AG09309 (cell line): ENCODE data around the gene EXOC6B.

Experiments used
- DNase-seq: peaks from one replicate; pipeline ENCODE4 v3.0.0-alpha.2; 2010; ENCODE audit warnings: low read depth
- H3K4me3 ChIP-seq: 2 replicates; pipeline ENCODE4 v1.5.1; 2011; ENCODE audit warnings: mild to moderate bottlenecking, low read depth, low read length, moderate library complexity; ENCODE audit not compliant: control insufficient read depth
- TF ChIP-seq, protein P1 (sequence below): IDR thresholded peaks from 2 replicates; pipeline ENCODE4 v1.5.1; 2011; ENCODE audit warnings: mild to moderate bottlenecking, low read depth, low read length, inconsistent platforms; ENCODE audit not compliant: insufficient read depth, control insufficient read depth; ENCODE audit errors: missing control alignments

EXOC6B gene

DNA sequence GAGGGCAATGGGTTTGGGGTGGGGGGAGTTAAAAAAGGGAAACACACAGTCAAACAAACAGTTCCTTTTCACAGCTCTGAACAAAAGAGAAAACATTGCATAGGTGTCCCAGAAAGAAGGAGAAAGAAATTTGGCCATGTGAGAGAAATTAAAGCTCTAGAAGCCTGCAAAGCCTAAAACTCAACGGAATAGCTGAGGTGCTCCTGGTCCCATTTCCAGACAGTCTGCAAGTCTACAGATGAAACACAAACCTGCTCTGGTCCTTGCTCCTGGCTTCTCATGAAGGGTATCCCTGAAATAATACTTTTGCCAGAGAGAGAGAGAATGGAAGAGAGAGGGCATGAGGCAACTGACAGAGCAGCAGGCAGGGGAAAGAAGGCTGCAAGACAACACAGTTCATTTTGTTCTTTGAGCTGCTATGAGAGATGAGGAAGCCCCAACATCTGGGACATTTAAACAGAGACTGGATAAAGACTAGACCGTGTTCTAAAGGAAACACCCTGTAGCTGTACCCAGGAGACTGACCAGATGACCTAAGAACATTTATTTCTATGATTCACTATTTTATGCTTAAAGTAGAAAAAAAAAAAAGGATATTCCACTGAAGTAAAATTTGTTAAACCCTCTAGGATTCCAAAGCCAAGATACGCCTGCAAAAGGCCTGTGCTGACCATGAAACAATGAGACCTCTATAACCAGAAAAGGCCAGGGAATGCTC, 620.9 kb downstream of the EXOC6B start:
- TF ChIP-seq, protein P1, sequence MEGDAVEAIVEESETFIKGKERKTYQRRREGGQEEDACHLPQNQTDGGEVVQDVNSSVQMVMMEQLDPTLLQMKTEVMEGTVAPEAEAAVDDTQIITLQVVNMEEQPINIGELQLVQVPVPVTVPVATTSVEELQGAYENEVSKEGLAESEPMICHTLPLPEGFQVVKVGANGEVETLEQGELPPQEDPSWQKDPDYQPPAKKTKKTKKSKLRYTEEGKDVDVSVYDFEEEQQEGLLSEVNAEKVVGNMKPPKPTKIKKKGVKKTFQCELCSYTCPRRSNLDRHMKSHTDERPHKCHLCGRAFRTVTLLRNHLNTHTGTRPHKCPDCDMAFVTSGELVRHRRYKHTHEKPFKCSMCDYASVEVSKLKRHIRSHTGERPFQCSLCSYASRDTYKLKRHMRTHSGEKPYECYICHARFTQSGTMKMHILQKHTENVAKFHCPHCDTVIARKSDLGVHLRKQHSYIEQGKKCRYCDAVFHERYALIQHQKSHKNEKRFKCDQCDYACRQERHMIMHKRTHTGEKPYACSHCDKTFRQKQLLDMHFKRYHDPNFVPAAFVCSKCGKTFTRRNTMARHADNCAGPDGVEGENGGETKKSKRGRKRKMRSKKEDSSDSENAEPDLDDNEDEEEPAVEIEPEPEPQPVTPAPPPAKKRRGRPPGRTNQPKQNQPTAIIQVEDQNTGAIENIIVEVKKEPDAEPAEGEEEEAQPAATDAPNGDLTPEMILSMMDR: no peak
- DNase-seq: no peak
- no peak overlapping the region for H3K4me3 ChIP-seq

DNA sequence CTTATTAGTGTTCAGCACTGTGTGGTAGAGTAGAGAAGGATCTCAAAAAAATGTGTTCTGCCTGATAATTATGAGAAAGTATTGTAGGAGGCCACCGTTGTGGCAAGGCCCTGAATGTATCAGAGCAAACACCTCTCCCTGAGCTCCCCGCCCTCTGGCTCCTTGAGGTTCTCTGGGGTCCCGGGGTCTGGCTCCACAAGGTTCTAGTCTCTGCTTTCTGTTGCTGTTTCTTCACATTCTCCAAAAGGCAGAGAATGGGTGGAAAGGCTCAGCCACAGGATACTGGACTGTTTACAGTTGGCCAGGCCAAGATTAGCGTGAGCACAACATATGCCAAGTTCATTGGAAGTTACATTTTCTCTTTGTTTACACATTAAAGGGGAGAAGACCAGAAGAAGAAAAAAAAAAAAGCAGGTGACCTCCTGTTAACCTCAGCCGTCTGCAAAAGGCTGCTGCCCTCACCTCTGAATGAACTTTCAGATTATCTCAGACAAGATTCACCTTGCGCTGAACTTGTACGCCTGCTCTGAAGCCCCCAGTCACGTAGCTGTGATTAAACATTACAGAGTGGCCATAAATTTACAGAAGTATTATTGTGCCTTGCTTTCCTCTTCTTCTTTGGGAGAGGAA, 621.6 kb downstream of the EXOC6B start:
- H3K4me3 ChIP-seq: no peak overlapping the region
- TF ChIP-seq, protein P1: no peak
- DNase-seq: no peak

DNA sequence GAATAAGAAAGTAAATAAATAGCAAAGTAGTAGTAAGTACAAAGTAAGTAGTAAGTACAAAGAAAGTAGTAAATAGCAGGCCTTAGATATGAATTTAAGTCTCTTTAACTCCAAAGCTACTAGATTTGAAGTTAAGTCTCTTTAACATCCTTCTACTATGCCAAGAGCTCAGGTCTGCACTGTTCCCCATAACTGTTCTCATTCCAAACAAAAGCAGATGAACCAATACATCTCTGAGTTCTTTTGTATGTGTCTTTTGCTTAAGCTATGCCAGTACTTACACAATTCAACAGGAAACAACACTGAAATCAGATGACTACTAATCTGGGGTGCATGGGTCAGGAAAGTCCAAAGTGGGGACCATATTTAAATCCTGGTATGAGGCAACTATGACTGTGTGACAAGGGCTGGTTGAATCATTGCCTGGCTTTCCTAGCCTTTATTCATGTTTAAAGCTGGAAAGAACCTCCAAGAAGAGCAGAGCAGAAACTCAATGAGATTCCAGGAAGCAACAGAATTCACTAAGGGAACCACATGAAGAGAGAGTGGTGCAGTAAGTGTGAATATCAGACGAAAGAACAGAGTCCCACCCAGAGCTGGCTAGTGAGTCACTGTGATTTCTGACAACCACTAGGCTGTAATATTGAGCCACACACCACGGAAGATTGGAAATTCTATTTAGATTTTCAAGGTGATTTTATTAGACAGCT, 627.1 kb downstream of the EXOC6B start:
- DNase-seq: peak; percentile 29
- TF ChIP-seq, protein P1: peak; percentile 44
- no peak overlapping the region for H3K4me3 ChIP-seq

DNA sequence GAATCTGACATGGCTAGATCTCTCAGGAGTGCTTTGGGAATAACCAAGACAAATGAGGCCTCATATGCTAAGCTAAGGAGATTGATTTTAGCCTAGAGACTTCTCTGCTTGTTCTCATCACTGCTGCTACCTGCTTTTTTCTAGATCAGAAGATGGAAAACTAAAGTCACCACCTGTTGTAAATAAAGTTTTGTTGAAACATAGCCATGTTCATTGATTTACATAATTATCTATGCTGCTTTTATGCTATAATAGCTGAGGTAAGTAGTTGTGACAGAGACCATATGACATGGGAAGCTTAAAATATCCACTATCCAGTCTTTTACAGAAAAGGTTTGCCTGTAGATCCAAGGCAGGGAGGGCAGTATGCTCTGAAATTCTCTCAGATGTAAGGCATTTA, 632.1 kb downstream of the EXOC6B start:
- TF ChIP-seq, protein P1: no peak
- no peak for DNase-seq
- no peak overlapping the region for H3K4me3 ChIP-seq

DNA sequence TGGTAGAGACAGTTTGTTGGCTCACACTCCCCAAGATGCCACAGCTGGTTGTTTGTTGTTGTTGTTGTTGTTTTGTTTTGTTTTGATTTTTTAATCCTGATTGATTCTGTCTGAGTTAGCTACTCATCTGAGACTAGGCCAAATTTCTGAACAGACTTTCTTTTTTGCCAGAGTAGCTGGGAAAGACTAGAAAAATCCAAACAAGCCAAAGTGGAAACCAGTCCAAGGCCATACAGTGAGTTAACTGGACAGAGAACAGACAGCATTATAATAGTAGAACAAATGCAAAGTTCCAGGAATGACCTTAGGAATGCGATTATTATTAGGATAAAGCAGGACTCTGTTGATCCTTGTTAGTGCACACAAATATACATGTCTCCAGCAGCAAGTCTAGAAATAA, 634.4 kb downstream of the EXOC6B start:
- DNase-seq: no peak
- TF ChIP-seq, protein P1: no peak
- H3K4me3 ChIP-seq: no peak overlapping the region

GRCh38 chr2:72185206-72185605, 640.6 kb downstream of the EXOC6B start:
- DNase-seq: no peak
- TF ChIP-seq, protein P1: no peak
- no peak overlapping the region for H3K4me3 ChIP-seq
